DMS79 treated with DMSO at 0.1 percent for 48 hours (cell line): Measurements from ENCODE around the gene NSMCE4A.
"Not testable (repeated sequence)": the region's sequence is repeated elsewhere in the genome, so short reads cannot be mapped to it uniquely, and the experiment has no call there.

Experiments
- DNase-seq: peaks from one replicate; lab custom pipeline; 2025; lab: John Stamatoyannopoulos, UW

NSMCE4A gene

DNA sequence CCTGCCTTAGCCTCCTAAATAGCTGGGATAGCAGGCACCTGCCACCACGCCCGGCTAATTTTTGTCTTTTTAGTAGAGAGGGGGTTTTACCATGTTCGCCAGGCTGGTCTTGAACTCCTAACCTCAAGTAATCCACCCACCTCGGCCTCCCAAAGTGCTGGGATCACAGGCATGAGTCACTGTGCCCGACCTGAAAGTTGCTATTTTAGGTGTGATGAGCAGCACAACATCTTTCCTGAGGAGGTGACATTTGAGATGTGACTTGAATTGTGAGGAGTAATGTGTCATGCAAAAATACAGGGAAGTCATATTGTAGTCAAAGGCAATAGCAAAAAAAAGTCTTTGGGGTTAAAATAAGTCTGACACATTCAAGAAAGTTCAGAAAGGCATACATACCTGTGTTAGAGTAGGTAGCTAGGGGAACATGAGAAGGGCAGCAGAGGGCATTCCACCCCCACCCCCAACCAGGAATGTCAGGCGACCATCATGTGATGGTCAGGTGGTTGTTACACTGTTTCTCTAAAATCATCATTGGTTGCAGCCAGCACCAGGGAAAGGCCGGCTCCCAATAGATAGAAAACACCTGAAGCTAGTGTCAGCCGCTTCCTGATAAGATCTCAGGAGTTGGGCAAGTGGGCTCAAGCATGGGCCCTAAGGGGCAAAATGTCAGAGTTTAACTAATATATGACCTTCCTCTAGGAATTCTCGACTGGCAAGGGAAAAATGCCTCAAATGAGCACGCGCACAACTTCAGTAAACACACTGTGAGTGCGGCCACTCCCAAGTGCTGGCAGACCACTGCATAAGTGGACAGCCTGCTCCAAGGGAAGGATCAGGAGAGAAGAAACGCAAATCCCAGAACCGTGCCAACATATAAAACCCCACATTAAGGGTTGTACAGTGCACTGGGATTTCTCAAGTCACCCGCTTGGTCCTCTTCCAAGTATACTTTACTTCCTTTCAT lies 13.6 kb upstream of the NSMCE4A start, which contains the start of gene TACC2:
Gene TACC2 (plus strand): TSS at position 803 of the 964 bp plus-strand sequence. CDS start 32,819 bp downstream, outside the sequence.
- no peak for DNase-seq

DNA sequence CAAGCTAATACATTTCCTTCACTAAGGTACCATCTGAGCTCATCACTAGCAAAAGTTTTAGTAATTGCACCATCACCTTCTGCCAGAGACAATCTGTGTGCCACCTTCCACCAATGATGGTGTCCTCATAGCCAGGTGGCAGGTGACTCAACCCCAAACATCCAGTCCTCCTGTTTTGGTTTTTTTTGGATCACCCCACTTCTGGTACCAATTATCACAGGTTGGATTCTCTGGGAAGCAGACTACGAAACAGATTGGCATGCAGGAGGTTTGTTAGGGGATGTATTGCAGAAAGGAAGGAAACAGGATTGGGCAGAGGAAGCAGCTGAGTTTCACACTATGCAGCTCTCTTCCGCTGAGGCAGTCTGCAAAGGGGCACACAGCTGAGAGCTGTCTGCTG lies 9.4 kb upstream of the NSMCE4A start:
- DNase-seq = no peak

DNA sequence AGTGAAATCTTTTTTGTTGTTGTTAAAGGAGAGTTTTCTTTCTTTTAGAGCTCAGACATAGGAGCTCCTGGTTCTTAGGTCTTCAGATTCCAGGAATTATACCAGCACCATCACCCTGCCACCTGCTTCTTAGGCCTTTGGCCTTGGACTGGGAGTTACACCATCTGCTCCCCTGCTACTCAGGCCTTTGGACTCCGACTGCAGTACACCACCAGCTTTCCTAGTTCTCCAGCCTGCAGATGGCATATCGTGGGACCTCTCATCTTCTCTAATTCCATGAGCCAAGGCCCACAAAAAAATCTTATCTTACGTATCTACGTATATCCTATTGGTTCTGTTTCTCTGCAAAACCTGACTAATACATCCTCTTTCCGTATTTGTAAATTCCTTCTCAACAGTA lies 8.8 kb upstream of the NSMCE4A start:
- DNase-seq = no peak

DNA sequence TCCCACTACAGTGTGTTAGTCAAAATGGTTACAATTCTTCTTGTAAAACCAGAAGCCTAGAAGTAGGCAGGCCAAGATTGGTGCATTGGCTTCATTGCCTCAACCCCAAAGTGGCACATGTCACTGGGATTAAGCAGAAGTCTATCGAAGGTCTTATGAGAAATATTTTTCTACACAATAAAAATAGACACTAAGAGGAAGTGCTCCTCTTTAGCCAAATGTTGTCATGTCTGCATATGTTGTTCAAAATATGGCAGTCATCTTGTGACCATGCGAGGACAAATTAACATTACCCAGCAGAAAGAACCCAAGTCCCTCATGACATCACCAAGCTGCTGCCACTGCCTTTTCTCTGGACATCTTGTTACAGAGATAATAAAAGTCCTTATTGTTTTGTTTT lies 6.3 kb upstream of the NSMCE4A start:
- no peak for DNase-seq

DNA sequence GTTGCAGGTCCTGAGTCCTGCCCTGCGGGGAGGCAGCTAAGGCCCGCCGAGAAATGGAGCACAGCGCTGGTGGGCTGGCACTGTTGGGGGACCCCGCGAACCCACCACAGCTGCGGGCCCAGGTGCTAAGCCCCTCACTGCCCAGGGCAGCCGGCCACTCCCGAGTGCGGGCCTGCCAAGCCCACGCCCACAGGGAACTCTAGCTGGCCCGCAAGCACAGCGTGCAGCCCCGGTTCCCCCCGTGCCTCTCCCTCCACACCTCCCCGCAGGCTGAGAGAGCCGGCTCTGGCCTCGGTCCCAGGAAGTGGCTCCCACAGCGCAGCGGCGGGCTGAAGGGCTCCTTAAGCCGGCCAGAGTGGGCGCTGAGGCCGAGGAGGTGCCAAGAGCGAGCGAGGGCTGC lies 3.5 kb upstream of the NSMCE4A start:
- no peak for DNase-seq

DNA sequence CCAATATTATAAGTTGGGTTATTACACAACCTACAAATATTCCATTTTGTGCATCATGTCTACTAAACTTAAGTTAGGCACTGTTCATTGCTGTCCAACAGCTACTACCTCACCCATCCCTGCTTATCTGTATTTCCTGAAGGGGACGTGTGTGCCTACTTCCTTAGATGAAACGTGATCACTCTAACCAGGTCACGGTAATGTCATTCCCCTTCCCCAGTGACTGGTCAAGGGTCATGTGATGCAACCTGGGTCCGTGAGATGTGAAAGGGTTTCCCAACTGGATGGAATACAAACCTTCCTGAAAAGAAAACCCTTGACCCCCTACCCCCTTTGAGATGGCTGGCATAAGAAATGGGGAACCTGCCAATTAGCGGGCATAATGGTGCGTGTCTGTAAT lies 1.6 kb upstream of the NSMCE4A start:
- no peak for DNase-seq

DNA sequence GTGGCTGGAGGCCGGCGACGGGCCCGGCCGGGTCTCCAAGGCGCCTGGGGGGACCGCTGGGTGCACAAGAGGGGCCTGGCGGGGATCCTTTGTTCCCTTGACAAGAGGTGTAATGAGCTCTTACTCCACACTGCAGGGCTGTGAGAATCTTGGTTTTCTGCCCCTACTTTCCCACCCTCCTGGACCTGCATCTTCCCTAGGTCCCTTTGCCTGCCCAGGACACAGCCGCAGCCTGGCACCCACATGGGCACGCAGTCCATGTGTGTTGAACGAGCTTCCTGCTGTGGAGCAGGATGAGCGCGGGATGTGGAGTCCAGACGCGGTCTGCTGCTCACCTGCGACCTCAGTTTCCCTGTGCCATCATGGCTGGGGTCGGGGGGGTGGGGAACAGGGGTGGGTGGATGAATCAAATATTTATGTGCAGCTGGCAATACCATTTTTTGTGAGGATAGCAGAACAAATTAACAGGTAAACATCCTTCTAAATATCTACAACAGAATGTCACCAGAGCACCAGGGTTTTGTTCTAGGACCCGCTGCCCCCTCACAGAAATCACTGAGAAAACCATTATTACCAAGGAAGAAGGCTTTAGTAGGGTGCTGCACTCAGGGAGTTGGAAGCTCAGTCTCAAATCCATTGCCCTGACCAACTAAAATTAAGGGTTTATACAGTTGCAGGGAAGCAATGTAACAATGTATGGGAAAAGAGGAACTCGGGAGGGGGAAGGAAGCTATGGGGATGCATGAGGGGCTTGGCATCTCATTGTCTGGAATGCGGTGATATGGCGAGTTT lies 474 bp upstream of the NSMCE4A start:
- DNase-seq = no peak

DNA sequence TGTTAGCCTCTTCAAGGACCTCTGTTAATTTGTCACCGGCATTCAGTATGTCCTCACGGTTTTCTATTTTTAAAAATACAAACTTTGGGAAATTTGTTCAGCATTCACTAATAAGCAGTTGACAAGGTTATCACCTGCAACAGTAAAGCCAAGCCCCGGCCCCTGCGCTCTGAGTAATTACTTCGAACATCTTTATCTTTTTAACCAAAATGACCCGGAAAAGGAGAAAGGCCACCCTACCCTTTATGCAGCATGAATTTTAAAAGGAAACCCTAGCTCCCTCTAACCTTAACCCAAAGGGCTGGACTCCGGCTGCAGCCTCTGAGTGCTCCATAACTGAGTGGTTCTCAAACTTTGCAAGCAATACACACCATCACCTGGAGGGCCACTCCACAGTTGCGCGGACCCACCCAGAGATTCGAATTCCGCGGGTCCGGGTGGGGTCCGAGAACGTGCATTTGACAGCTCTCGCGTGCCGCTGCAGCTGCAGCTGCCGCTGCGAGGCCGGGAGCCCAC lies 940 bp downstream of the NSMCE4A start:
- no peak for DNase-seq

DNA sequence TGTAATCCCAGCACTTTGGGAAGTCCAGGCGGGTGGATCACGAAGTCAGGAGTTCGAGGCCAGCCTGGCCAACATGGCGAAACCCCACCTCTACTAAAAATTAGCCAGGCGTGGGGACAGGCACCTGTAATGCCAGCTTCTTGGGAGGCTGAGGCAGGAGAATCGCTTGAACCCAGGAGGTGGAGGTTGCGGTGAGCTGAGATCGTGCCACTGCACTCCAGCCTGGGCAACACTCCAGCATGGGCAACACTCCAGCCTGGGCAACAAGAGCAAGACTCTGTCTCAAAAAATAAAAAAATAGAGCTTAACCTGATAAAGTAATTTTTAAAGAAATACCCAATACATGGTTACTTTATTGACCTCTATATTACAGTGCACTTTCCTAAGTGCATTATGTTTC lies 5.9 kb downstream of the NSMCE4A start:
- not testable (repeated sequence) for DNase-seq

DNA sequence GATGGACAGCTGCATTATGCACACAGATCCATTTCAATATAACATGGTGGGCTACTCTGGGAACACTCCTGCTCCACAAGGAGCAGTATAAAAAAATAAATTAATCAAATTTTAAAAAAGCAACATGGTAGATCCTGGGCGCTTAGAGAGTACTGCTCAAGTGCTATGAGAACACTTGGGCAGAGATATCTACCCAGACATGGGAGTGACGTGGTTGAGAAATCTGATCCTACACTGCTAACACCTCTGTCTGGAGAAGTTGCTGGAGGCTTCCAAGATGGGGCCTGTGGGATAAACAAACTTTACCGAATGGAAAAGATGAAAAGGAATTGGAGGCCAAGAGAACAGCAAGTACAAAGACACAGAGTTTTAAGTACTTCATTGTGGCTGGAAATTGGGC lies 9.0 kb downstream of the NSMCE4A start:
- no peak for DNase-seq

DNA sequence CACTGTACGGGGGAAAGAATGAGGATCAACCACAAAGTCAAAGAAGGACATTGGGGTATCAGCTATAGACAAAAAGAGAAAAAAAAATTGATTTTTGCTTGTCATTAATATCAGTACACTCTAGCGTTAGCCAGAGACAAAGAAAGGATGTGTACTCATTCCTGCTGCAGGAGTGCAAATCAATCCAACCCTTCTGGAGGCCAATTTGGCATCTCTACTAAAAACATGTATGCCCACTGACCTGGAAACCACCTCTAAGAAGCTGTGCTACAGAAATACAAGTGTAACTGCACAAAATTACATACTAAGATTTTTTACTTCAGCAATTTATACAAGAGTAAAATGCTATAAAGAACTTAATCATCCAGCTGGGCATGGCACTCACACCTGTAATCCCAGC lies 13.6 kb downstream of the NSMCE4A start:
- DNase-seq = no peak

DNA sequence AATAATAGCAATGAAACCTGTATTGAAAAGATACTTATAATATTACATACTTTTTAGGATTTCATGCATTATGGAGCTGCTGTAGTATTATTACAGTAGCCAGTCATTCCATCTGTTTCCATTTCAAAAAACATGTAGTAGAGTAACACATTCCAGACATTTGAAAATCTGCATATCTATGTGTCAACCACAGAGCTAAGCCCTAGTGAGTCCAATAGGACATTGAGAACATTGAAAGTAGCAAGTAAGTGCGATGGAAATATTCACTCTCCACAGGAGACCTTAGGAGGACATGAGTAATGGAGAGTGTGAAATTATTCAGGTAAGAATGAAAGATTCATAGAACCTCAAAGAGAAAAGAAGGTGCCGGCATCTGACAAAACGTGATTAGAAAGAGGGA lies 15.3 kb downstream of the NSMCE4A start:
- no peak for DNase-seq

DNA sequence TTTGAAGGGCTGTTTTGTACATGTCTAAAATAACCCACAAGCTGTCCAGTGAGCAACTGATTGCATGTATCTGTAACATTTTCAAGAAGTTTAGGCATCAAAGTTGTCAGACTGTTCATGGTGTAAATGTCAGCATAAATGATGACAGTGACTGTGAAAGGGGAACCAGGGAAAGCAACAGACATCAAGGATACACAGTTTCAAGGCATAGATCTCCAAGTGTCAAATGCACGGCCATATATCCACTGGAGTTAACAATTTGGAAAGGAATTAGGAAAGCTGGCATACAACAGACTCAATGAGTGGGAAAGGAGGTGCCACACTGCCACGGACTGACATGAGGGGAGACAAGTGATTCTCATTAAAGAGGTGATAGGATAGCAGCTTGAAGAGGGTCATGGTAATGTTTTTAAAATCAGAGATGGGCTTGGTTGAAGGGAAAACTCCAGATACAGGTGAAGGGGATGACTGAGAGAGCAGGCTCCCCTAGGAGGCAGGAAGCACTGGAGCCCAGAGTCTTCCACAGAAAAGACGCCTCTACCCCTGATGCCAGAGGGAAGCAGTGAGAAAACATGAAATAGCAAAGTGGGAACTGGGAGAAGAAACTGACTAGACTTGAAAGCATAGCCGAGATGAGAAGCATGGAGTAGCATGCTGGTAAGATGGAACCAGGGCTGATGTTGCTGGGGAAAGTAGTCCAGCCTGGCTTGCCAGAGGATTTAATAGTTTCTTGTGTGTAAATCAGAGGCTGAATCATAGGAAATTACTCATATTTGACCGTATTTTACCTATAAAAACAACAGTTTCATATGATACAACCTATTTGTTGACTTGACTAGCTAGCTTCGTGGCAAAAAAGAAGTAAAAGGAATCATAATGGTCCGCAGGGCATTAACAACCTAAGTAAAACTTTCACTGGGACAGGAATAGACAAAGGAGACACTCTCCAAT lies 18.6 kb downstream of the NSMCE4A start:
- no peak for DNase-seq

DNA sequence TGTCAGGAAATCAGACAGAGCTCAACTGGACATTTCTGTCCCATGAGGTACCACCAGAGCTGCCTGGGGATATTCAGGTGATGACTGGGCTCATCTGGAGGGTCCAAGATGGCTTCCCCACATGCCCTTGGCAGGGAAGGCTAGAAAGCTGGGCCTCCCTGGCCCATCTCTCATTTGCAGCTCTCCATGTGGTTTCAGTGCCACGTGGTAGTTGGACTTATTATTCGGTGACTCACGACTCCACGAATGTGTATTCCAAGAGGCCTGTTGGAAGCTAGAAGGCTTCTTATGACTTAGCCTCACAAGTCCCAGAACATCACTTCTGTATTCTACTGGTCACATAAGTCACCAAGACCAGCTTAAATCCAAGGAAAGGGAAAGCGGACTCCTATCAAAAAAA lies 22.8 kb downstream of the NSMCE4A start:
- no peak for DNase-seq

DNA sequence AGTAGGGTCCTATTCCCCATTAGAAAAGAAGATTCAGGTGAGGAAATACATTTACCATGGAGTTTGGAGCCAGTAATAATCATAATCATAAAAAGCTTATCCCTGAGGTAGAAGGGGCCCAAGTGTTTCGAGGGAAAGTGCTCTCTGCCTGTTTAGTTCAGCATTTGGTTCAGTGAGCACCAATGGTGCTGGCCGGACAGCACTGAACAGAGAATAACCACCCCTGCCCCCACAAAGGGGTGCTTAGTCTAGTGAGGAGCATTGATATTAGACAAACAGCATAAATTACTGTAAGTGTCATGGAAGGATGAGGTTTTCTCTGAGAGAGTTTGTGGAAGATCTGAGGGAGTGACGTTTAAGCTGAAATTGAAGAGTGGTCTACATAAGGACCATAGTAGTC lies 25.6 kb downstream of the NSMCE4A start:
- no peak for DNase-seq

DNA sequence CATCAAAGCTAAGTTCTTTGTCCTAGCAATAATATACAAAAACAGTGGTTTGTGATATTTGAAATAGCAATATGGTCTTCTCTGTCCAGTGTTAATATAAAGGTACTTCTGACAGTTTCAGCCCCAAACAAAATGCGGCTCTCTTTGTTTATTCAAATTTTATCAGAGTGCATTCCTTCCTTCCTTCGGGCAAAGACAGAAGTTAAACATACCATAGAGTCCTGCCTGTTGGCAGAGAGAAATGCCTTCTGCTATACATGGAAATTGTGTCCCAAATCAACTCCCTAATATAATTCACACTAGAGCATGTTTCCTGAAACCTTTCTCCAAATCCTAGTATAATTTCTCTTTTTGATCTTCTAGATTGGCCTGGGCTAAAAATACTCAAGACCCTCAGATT lies 26.0 kb downstream of the NSMCE4A start:
- no peak for DNase-seq

DNA sequence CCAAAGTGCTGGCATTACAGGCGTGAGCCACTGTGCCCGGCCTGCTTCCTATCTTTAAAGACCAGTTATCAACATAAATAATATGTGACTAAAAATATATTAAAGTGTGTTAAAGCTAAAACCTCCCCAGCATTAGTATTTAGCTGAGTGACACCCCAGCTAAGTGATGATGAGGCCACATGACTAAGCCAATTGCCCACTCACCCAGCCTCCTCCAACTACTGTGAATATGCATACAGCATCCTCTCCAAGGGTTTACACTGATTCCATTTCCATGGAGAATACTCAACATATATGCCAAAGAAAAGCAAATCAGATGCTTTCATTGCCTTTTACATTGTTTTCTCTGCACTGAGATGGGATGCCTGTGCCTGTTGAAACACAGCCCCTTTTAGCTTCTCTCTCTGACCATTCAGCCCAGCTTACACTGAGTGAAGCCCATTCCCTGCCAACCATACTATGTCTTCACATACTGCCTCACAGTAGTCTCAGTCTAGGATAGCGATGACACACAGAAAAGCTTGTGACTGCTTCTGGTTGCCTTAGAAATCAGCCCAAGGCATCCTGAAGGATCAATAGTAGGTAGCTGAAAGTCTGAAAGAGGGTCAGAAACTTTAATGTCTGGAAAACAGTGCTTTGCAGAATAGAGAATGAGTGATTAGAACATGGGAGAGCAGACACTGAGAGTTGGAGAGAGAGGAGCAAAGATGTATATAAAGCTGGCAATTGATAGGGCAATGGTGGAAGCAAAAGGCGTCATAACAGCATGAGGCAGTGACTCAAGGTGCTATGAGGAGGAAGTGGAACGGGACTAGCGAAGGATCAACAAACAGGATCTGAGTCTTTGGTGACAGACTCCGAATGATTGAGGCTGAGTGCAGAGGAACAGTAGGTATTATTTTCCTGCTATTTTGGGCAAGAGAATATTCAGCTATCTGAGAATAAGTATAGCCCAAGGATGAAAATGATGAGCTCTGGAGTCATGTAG lies 27.4 kb downstream of the NSMCE4A start:
- DNase-seq = no peak

DNA sequence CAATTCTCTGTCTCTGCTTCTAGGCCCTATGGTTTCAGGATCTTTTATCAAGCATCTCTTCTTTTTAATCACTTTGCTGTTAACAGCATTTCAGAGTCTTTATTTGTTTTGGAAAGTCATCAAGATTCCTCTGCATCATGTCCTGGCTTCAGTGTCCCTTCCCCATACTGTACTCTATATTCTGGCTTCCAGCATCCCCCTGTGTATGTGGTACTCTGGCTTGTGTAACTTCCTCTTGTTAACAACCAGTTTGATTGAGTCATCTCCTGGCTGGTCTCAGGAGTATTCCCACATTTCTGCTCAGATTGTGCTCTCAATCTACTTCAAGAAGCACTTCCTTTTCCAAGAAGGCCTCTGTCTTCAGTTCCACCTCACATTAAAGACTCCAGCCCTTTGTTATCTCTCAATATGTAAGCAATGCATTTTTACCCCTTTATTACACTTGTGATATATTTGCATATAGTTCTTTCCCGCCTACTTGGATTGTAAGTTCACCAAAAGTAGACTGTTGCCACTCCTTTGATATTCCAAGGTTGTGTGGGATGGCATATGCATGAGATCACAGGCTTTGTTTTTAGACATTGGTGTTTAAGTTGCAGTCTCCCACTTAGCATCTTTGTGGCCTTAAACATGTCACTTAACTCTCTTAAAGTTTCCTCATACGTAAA lies 32.1 kb downstream of the NSMCE4A start:
- no peak for DNase-seq

DNA sequence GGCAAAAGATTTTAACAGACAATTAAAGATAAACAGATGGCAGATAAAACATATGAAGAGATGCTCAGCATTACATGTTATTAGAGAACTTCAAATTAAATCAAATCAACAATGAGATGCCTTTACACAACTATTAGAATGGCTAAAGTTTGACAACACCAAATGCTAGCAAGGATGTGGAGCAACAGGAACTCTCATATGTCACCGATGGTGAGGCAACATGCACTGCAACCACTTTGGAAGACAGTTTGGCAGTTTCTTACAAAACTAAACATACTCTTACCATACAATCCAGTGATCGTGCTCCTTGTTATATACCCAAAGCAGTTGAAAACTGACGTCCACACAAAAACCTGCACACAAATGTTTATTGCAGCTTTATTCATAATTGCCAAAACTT lies 33.5 kb downstream of the NSMCE4A start:
- DNase-seq = no peak

DNA sequence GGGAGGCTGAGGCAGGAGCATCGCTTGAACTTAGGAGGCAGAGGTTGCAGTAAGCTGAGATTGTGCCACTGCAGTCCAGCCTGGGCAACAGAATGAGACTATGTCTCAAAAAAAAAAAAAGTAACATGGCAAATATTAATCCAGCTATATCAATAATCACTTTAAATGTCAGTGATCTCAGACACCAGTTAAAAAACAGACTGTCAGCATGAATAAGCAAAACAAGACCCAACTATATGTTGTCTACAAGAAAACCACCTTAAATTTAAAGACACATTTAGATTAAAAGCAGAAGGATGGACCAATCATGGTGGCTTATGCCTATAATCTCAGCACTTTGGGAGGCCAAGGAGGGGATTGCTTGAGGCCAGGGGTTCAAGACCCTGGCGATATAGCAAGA lies 38.7 kb downstream of the NSMCE4A start:
- DNase-seq = no peak
